GM18868 (cell line): ENCODE data around the gene ASPDH.

Source experiments
- ATAC-seq: cut with Tn5 transposase; IDR thresholded peaks from one replicate; pipeline ENCODE4 v1.9.1; 2021; ENCODE audit warnings: mild to moderate bottlenecking, moderate library complexity; ENCODE audit not compliant: unreplicated experiment

ASPDH gene

GRCh38 chr19:50498219-50499056 is 15.3 kb downstream of the ASPDH start:
- ATAC-seq: no peak

GRCh38 chr19:50497022-50497405 is 16.7 kb downstream of the ASPDH start:
- ATAC-seq: no peak

DNA sequence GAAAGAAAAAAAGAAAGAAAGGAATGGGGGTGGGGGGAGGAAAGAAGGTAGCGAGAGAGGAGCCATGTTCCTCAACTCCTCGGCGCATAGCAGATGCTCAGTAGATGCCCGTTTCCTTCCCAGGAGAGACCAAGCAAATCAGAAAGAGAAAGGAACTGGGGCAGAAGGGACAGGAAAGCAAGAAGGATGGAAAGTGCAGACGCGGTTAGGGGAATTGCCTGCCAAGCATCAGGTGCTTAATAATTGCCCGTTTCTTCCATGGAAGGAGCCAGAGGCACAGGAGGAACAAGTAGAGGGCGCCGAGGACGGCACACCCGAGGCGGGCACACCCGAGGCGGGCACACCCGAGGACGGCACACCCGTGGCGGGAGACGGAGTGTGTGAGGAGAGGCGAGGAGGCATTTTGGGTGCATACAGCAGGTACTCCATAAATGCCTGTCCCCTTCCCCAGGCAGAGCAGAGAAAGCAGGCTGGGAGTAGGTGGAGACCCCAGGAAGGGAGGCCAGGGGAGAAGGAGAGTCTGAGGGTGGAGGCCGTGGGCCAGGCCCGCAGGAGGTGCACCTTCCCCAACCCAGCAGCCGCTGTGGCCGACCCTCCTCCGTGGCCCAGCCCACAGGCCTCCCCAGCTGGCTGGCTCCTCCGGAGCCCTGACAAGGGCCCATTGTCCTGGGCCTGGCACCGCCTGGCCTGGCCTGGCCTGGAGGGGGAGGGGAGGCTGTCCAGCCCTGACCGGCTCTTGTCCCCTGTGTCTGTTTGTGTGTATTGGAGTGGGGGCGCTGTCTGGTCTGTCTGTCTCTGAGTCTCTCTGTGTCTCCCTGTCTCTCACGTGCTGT is 17.3 kb downstream of the ASPDH start:
- ATAC-seq: no peak

- ATAC-seq: no peak
Observed at GRCh38 chr19:50495020-50495531, 18.6 kb downstream of the ASPDH start.

- no peak for ATAC-seq
Observed at GRCh38 chr19:50494186-50495019, 19.3 kb downstream of the ASPDH start.

- no peak for ATAC-seq
Observed at GRCh38 chr19:50493171-50493570, 20.5 kb downstream of the ASPDH start.

DNA sequence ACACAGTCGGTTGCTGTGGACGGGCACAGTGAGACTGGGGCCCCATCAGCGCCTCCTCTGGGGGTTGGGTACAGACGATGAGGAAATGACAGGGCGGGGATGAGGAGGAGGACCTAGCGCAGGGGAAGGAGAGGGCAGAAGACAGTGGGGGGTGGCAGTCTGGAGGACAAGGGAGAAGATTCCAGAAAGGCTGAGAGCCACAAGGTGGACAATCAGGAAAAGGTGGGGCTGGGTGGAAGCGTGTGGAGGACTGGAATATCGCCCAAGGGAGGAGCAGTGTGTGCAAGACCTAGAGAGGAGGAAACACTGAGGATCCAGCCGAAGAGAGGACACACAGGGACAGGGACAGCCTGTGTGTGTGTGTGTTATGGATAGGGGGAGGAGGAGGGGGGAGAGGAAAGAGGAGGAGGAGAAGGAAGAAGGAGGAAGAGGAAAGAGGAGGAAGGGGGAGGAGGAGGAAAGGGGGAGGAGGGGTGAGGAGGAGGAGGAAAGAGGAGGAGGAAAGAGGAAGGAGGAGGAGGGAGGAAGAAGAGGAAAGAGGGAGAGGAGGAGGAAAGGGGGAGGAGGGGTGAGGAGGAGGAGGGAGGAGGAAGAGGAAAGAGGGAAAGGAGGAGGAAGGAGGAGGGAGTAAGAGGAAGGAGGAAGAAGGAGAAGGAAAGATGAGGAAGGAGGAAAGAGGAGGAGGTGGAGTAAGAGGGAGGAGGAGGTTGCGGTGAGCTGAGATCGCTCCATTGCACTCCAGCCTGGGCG is 21.2 kb downstream of the ASPDH start:
- ATAC-seq: no peak

DNA sequence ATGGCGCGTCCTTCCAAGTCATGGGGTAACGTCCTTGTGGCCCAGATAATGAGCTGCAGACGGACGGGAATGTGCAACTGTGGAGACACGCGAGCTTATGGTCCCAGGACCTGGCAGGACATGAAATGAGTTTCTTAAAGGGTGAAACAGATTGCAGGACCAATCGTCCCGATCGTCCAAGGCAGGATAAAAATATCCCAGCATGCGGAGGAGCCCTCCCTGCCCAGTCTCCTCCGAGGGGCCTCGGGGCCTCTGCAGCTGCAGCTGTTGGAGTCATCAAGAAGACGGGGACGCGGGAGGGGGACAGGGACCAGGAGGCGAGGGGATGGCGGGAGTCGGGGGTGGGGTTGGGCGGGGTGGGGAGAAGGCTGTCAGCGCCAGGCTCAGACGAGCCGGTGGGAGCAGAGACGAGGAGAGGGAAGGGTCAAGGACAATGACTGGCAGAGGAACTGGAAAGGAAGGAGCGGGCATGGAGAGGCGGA is 22.7 kb downstream of the ASPDH start:
- ATAC-seq: no peak

DNA sequence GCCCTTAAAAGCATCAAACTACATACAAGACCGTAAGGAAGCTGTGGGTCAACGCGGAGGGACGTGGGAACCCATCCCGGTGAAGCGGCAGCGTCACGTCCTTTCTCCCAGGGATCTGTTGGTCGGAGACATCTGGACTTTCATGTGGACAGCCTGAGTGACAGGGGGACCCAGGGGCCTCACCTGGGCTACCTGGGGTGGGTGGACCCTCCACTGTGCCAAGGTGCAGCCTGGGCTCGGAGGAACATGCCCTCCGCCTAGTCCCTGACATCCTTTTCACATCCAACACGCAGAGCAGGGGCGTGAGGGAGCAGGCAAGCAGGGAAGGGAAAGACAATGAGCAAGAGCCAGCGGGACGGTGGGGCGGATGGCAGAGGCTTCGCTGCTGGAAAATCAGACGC is 23.3 kb downstream of the ASPDH start:
- ATAC-seq: no peak

DNA sequence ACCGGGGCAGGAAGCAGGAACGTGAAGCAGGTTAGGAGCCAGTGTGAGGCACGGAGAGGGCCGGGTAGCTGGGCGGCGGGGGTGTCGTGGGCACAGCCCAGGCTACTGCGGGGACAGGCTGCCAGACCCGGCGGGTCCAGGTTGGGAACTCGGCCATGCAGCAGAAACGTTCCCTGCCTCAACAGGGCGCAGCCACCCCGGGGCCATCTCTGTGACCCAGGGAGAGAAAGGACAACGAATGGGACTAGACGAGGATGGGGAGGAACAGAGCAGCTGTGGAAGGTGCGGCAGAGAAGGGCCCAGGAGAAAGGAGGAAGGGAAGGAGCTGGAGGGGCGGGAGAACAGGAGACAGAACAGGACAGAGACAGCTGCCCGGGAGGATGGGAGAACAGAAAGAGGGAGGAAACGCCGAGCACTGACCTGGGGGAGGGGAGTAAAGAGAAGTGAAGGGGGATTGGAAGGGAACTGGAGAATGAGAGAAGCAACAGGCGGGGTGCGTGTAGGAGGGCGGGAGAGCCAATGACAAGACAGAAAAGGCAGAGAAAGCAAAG is 24.2 kb downstream of the ASPDH start:
- ATAC-seq: no peak

DNA sequence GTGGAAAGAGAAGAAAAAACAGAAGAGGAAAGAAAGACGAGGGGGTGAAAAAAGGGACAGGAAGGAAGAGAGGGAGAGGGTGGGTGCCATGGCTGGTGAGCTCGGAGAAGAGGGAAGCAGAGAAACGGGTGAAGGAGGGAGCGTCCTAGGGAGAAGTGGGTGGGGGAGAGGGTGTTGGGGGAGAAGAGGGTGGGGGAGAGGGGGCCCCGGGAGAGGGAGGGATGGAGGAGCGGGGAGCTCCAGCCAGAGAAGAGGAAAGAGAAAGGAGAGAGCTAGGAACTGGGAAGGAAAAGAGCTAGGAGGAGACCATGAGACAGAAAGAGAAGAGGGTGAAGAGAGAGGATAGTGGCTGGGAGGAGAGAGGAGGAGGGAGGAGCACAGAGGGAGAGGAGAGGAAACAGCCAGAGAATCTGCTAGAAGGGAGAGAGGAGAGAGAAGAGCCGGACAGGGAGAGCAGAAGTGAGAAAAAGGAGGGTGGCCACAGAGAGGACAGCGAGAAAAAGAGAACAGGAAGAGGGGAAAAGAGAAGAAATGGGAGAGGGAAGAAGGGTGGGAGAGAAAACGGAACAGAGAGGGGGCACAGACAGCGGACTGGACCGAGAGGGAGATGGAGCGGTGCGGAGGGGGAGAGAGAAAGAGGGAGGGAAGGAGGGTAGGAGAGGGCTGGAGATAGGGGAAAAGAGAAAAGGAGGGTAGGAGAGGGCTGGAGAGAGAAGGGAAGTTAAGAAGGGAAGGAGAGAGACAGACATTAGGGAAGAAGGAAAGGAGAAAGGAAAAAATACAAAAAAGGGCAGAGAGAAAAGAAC is 25.1 kb downstream of the ASPDH start:
- no peak for ATAC-seq

GRCh38 chr19:50486823-50487515 is 26.7 kb downstream of the ASPDH start:
- ATAC-seq: no peak

- ATAC-seq: no peak
Observed at GRCh38 chr19:50485284-50485955, 28.3 kb downstream of the ASPDH start.

- no peak for ATAC-seq
Observed at GRCh38 chr19:50482916-50483315, 30.8 kb downstream of the ASPDH start.

DNA sequence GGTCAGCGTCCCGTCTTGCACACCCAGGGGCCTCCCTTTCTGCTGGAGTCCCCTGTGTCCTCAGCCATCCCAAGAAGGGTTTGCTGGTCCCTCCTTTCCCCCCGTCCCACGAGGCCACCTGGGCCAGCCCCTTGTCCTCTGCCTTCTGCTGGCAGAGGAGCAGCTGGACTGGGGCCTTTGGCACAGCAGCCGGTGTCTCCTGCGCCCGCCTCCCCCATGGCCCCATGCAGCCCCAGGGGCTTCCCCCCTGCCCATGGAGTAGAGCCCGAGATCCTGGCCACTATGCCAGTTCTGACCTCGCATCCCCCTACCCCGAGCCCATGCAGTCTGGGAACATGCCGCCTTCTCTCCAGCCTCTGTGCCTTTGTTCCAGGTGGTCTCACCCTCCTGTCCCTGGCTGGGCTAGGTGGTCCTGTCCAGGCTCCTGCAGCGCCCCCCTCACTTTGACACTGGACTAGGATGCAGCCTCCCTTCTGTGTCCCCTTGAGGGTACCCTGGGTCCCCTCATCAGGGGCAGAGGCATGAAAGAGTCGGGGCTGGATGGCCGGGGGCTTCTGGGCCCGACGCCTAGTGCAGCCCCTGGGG is 31.4 kb downstream of the ASPDH start:
- no peak for ATAC-seq

- ATAC-seq: no peak
Observed at GRCh38 chr19:50481351-50482149, 32.2 kb downstream of the ASPDH start.
